Small intestine (tissue), 16 donors: ENCODE data around the gene SERPINB3. TPM values are rescaled to one million over a fixed set of nuclear protein-coding genes. Genes with fewer than 3 reads are reported as not detected.
"Not testable (repeated sequence)": the region's sequence is repeated elsewhere in the genome, so short reads cannot be mapped to it uniquely, and the experiment has no call there.

ENCODE experiments used
- DNase-seq, 2 donors: peaks; one replicate each; pipeline versions ENCODE4 v3.0.0 to v3.0.0-alpha.2; 2013
- FAIRE-seq: peaks from 2 replicates; lab custom pipeline; 2012; peaks lifted over from hg19 to GRCh38; lab: Jason Lieb, UNC
- H3K27ac ChIP-seq, 3 donors: one replicate each; pipeline ENCODE4 v1.5.1; 2013; ENCODE audit warnings: low read length in 2 of 3, mild to moderate bottlenecking in 2 of 3, control low read depth in 1 of 3, inconsistent platforms in 1 of 3, low read depth in 1 of 3, moderate library complexity in 1 of 3
- H3K27me3 ChIP-seq, 3 donors: one replicate each; pipeline ENCODE4 v1.6.1; 2013; ENCODE audit warnings: low read length in 3 of 3, inconsistent platforms in 1 of 3; ENCODE audit not compliant: control insufficient read depth in 3 of 3, insufficient read depth in 3 of 3
- H3K36me3 ChIP-seq, 3 donors: one replicate each; pipeline ENCODE4 v1.6.1; 2013; ENCODE audit warnings: low read length in 3 of 3, inconsistent platforms in 1 of 3, low read depth in 1 of 3, mild to moderate bottlenecking in 1 of 3, moderate library complexity in 1 of 3; ENCODE audit not compliant: control insufficient read depth in 3 of 3, insufficient read depth in 2 of 3
- H3K4me1 ChIP-seq, 3 donors: one replicate each; pipeline ENCODE4 v1.6.1; 2013; ENCODE audit warnings: low read length in 2 of 3, inconsistent platforms in 1 of 3, low read depth in 1 of 3, mild to moderate bottlenecking in 1 of 3, moderate library complexity in 1 of 3; ENCODE audit not compliant: control insufficient read depth in 3 of 3, insufficient read depth in 2 of 3
- H3K4me3 ChIP-seq, 3 donors: one replicate each; pipeline ENCODE4 v1.5.1; 2013; ENCODE audit warnings: low read length in 3 of 3, control low read depth in 1 of 3, inconsistent platforms in 1 of 3, low read depth in 1 of 3, mild to moderate bottlenecking in 1 of 3, moderate library complexity in 1 of 3
- H3K9me3 ChIP-seq, 2 donors: one replicate each; pipeline ENCODE4 v1.6.1; 2013; ENCODE audit warnings: low read depth in 1 of 2, low read length in 1 of 2; ENCODE audit not compliant: control insufficient read depth in 2 of 2, insufficient read depth in 1 of 2
- WGBS, 3 donors: extraction: QIAGEN DNeasy Blood & Tissue Kit; methylation state at CpG; one replicate each; pipeline ENCODE4 v1.1.7; 2013; 5-methylcytosine and 5-hydroxymethylcytosine counted together
- long read RNA-seq, 10 donors: transcript quantifications; one replicate each; lab custom pipeline, GENCODE V29; 2026
- polyA plus RNA-seq, 4 donors: library from polyadenylated mRNA; stranded (reverse) in 3 of 4; unstranded in 1 of 4; fragments of 200-250 nt in 3 of 4; fragments of 120-200 nt in 1 of 4; gene quantifications; one replicate each; pipeline versions ENCODE4 v1.2.1 to v1.2.3, GENCODE V29; 2013
- donor health status: healthy with polysubstance abuse.
- donor health status: control.
- donor health status: control.
- donor health status: Bipolar disorder and iron deficiency.
- donor health status: healthy.

The SERPINB3 gene
- under 1 TPM in 2 of 4 donors, not detected in 2; 0.06 to 0.81 TPM for polyA plus RNA-seq
- long read RNA-seq, donor 1 = 0 reads
- long read RNA-seq, donor 2 = 0 reads
- long read RNA-seq, donor 3 = 0 reads
- long read RNA-seq, donor 4 = 0 reads
- long read RNA-seq, donor 5 = 0 reads
- long read RNA-seq, donor 6 = 0 reads
- long read RNA-seq, donor 7 = 0 reads
- long read RNA-seq, donor 8 = 0 reads
- long read RNA-seq, donor 9 = 0 reads
- long read RNA-seq, donor 10 = 0 reads

DNA sequence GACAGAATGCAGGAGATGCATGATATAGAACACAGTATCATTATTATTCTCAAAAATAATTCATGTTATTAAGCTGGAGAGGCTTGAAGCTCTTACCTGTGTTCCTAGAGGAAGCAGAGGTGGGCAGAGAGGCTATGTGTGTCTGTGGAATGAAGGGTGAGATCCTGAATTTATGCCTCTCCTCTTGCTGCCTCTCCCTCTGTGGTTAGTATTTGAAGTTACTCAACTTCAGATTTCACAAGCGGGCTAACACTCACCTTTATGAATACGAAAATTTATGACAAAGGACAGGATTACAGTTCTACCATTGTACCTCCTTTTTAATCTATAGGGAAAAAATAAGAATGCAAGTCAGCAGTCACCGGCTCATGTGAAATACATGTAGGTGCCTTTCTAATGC lies at the start of gene SERPINB3:
Gene SERPINB3, minus strand, starts transcription at position 144 of the 400 bp plus-strand sequence. CDS start 677 bp downstream, outside the sequence.
- H3K4me1 ChIP-seq, H3K36me3 ChIP-seq, H3K27ac ChIP-seq, DNase-seq, FAIRE-seq, H3K9me3 ChIP-seq, H3K4me3 ChIP-seq, H3K27me3 ChIP-seq: not testable (repeated sequence)
- 82 to 84% (median 83%) methylated on average over 2 of the region's 3 CpGs for WGBS, 3 donors

DNA sequence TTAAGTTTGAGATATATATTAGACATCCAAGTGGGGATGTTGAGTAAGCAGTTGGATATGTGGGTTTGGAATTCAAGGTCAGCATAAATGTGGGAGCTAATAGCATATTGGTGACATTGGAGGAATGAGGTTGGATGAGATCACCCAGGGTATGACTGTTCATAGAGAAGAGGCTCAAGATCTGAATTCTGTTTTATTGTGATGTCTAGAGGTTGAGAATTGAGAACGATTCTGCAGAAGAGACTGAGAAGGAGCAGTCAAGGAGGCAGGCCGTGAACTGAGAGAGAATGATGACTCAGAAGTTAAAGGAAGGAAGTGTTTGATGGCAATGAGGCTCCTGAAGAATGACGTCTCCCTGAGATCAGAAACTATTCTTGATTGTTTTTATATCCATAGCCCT lies 47.0 kb upstream of the SERPINB3 start:
- Histone ChIP-seq H3K27me3 (no peaks in the 10 kb centered on the region), H3K4me1 (no peaks in the 10 kb centered on the region), H3K27ac (no peak overlapping the region), H3K9me3 (peaks cover 0 to 2% of the 10 kb centered on the region in 2 donors), H3K4me3 (no peak overlapping the region), H3K36me3 (no peaks in the 10 kb centered on the region)
- no peak for DNase-seq
- FAIRE-seq = no peak
- 58 to 69% (median 68%) methylated on average over 3 of the region's 3 CpGs for WGBS, 3 donors

DNA sequence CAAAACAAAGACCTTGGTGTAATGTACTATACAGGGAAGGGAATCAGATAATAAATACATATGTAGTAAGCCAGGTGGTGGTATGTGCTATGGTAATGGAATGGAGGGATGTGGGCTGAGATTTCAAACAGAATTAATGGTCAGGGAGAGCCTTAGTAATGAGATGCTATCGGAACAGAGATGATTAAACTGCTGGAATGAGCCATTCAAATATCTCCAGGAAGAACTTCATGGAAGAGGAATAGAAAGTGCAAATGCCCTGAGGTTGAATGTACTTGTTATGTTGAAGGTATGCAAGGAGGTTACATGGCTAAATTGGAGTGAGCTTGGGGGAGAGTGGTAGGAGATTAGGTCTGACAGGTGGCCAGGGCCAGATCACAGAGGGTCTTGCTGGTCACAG lies 46.1 kb upstream of the SERPINB3 start:
- no peaks in the 10 kb centered on the region for H3K9me3 ChIP-seq
- H3K4me3 ChIP-seq = no peak overlapping the region
- FAIRE-seq = no peak
- H3K27me3 ChIP-seq = no peaks in the 10 kb centered on the region
- no peaks in the 10 kb centered on the region for H3K4me1 ChIP-seq
- no peak for DNase-seq
- H3K27ac ChIP-seq = no peak overlapping the region
- H3K36me3 ChIP-seq = no peaks in the 10 kb centered on the region
- WGBS, 3 donors = 83 to 93% (median 86%) methylated on average over 1 of the region's 1 CpG

DNA sequence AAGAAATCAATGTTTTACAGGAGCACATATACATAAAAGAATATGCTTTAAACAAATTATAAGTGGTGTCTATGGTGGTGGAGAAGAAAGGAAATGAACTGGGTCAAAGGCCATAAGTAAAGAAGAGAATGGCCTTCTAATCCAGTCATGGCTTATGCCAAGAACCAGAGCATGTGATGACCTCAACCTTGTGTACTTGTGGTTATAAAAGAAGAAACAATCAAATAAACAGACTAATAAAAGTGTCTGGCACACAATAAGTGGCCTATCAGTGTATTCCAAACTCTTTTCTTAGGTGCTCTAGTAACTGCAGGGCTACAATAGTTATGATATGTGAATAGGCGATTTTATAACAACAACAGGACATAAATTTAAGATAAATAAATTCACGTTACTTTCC lies 43.7 kb upstream of the SERPINB3 start:
- Histone ChIP-seq H3K4me1 (no peaks in the 10 kb centered on the region), H3K9me3 (no peaks in the 10 kb centered on the region), H3K27ac (no peak overlapping the region), H3K4me3 (no peak overlapping the region), H3K36me3 (no peaks in the 10 kb centered on the region), H3K27me3 (no peaks in the 10 kb centered on the region)
- WGBS, 3 donors = 72 to 76% (median 72%) methylated on average over 2 of the region's 2 CpGs
- no peak for DNase-seq
- FAIRE-seq = no peak

DNA sequence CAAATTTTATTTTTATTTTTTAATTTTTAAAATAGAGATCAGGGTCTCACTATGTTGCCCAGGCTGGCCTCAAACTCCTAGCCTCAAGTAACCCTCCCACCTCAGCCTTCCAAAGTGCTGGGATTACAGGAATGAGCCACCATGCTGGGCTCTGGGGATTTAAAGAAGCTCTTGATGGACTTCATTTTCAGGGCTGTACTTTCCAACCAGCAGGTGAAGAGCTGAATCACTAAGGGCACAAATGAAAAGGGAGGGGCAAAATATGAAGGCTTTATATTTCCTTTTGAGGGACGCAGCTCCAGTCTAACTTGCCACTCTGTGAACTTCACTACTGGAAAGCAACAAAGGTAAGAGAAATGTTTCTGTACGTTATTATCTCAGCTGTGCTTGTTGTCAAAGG lies 41.0 kb upstream of the SERPINB3 start, which contains the start of gene SERPINB11:
Gene SERPINB11, plus strand, starts transcription at position 301 of the 400 bp plus-strand sequence. CDS start 7,234 bp downstream, outside the sequence.
- no peaks in the 10 kb centered on the region for H3K4me1 ChIP-seq
- no peaks in the 10 kb centered on the region for H3K27me3 ChIP-seq
- no peaks in the 10 kb centered on the region for H3K9me3 ChIP-seq
- H3K4me3 ChIP-seq = no peak within 1 kb of the TSS
- no peaks in the 10 kb centered on the region for H3K36me3 ChIP-seq
- DNase-seq (no peak), FAIRE-seq (no peak)
- H3K27ac ChIP-seq = no peak within 1 kb of the TSS
- WGBS, 3 donors = 61 to 75% (median 71%) methylated on average over 2 of the region's 2 CpGs

DNA sequence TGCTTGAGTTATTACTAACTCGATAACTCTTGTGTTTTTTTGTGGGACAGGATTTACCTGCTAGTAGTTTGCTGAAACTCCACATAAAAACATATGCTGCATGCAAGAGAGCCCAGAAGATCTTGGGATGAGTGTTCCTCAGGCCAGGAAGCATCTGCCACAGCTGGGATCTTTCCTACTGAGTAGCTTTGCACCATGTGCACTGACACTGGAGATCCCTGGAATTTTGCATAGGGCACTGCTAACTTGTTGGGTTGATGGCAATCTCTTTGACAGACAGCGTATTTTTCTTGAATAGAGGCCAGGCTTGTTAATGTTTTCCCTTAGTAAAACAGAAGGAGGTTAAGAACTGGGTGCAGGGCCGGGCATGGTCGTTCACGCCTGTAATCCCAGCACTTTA lies 40.3 kb upstream of the SERPINB3 start:
- H3K27ac ChIP-seq = no peak overlapping the region
- DNase-seq = no peak
- no peak overlapping the region for H3K4me3 ChIP-seq
- H3K36me3 ChIP-seq = no peaks in the 10 kb centered on the region
- no peaks in the 10 kb centered on the region for H3K4me1 ChIP-seq
- WGBS, 3 donors = 48 to 65% (median 52%) methylated on average over 5 of the region's 5 CpGs
- no peaks in the 10 kb centered on the region for H3K27me3 ChIP-seq
- H3K9me3 ChIP-seq = no peaks in the 10 kb centered on the region
- no peak for FAIRE-seq

DNA sequence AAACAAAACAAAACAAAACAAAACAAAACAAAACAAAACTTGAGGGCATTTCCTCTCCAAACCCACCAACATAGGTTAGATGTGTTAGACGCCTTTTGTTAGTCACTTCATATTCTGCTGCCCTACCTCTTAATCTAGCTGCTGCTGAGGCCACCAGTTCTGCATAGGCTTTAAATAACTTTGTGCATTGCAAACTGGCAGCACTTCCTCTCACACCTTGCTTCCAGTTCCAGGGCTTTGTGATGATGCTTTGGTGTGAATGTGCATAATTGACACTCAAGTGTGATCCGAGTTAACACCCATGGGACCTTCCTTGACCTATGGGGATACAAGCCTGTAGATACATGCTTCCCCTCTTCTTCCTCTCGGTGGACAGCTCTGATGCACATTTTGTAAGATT lies 38.8 kb upstream of the SERPINB3 start:
- Histone ChIP-seq H3K27me3 (no peaks in the 10 kb centered on the region), H3K27ac (no peak overlapping the region), H3K4me1 (no peaks in the 10 kb centered on the region), H3K36me3 (no peaks in the 10 kb centered on the region), H3K9me3 (no peaks in the 10 kb centered on the region), H3K4me3 (no peak overlapping the region)
- WGBS, 3 donors = 74 to 81% (median 78%) methylated on average over 3 of the region's 3 CpGs
- FAIRE-seq (no peak), DNase-seq (no peak)

DNA sequence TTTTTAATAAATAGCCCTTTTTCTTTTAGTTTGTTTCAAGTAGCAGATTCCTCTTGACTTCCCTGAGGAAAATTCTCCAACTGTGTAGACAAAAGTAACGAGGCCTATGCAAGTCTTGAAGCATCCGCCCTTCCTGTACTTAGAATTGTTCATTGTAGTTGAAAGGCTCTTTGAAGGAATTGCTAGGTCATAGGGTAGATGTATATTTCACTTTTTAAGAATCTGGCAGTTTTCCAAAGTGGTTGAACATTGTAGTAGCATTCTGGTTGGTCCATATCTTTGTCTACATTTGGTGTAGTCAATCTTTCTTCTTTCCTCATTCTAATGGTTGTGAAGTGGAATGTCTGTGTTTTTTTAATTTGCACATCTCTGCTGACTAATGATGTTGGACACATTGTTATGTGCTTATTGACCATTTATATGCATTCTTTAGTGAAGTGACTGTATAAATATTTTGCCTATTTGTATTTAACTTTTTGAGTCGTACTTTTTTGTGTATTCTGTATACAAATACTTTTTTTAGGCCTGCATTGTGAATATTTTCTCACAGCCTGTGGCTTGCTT lies 35.5 kb upstream of the SERPINB3 start:
- no peak for FAIRE-seq

More for the DNA sequence above, 35.5 kb upstream of the SERPINB3 start:
- no peaks in the 10 kb centered on the region for H3K9me3 ChIP-seq
- 50 to 56% (median 55%) methylated on average over 3 of the region's 3 CpGs for WGBS, 3 donors
- H3K27ac ChIP-seq = no peak overlapping the region
- H3K27me3 ChIP-seq = no peaks in the 10 kb centered on the region
- no peak overlapping the region for H3K4me3 ChIP-seq
- no peaks in the 10 kb centered on the region for H3K36me3 ChIP-seq
- DNase-seq = no peak
- no peaks in the 10 kb centered on the region for H3K4me1 ChIP-seq
